ENCODE results near the gene CCDC18.
A peak's percentile ranks its signal among the peaks of the same experiment; 100 is the strongest.
"Not testable (repeated sequence)": the region's sequence is repeated elsewhere in the genome, so short reads cannot be mapped to it uniquely, and the experiment has no call there.

CCDC18 gene

DNA sequence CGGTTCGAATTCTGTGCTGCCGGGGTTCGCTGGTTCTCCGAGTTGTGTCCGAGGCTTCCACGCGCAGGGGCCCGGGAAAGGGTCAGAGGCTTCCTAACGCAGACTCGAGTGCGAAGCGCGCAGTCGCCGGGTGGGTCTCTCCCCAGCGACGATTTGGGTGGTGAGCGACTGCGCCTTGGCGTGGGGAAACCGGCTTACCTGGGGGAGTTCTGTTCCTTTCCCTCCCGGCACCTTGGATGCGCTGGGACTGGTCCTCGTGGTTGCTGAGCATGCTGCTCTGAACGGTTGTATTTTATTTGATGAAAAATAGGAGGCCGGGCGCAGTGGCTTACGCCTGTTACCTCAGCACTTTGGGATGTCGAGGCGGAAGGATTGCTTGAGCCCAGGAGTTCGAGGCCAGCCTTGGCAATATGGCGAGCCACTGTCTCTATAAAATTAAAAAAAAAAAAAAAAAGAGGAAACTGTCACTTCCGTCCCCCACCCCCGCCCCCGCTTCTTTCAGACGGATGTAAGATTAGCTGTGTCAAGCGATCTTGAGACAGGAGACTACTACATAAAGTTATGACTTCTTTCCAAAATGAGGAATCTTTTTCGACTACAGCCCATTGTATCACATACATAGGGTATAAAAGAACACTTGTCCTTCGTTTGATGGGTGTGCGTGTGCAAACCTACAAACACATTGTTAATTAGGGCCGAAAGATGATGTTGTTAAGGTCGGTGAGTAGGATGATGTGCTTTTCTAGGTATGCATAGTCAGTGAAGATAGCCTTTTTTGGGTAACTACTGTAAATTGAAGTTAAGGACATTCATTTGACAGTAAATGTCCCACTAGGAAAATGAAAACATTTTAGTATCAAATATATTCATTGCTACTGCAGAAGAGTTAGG, at the start of gene CCDC18:
CCDC18 (plus strand) TSS at position 2 of the 891 bp plus-strand sequence. CDS start 2,638 bp downstream, outside the sequence.
- peak in 1 of 2 donors; percentile 72 for DNase-seq

DNA sequence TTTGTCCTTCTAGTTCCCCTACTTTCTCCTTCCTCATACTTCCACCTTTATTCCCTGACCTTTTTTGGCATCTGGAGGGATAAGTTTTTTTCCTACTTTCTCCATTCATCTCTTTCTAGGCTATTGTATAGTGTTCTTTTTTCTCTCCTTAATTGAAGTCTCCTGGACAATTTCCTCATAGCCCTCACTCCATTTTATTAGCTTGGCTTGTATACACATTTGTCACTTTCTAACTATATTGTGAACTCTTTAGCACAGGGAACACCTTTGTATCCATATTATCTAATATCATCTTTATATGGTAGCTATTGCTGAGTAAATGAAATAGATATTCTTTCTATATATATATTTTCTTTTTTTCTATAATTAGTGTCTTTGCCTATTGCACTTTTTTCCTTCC, 47.9 kb upstream of the CCDC18 start:
- no peak for DNase-seq

DNA sequence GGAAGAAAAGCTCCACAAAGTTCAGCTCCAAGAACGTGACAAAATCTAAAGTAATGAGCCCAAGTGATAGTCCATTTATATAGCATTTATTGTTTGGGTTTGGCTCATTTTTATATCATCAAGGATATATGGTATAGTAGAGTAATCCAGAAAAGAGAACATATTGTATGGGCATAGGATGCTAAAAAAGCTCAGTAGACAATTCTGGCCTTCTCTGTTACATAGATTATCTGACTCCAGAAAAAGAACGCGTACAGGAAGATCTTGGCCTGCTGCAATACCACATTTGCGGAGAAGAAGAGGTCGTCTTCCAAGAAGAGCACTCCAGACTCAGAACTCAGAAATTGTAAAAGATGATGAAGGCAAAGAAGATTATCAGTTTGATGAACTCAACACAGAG, 44.1 kb upstream of the CCDC18 start:
- DNase-seq = no peak

GRCh38 chr1:93137604-93138292, 42.8 kb upstream of the CCDC18 start:
- DNase-seq = no peak

DNA sequence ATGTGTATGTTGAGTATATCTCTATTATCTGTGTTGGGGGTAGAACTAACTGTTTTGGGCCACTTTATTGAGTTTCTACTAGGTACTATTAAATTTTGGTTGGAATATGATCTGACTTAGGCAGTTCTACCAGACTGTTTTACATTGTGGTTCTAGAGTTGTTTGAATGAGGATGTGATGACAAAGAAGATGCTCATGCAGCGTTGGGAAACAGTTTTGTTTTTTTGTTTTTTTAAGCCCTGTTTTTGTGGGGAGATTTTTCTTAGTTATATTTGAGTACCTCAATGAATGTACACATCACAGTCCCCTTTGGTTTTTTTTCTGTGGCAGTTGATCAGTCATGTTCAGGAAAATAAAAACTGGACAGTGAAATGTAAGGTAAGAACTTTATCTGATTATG, 40.4 kb upstream of the CCDC18 start:
- DNase-seq = no peak

GRCh38 chr1:93142161-93142560, 38.4 kb upstream of the CCDC18 start:
- no peak for DNase-seq

- DNase-seq = no peak
Measured at GRCh38 chr1:93143136-93143535, 37.4 kb upstream of the CCDC18 start.

GRCh38 chr1:93143769-93144168, 36.8 kb upstream of the CCDC18 start:
- DNase-seq = no peak

- DNase-seq = no peak
Measured at GRCh38 chr1:93148001-93148400, 32.5 kb upstream of the CCDC18 start.

- DNase-seq = no peak
Measured at GRCh38 chr1:93150729-93151128, 29.8 kb upstream of the CCDC18 start.

DNA sequence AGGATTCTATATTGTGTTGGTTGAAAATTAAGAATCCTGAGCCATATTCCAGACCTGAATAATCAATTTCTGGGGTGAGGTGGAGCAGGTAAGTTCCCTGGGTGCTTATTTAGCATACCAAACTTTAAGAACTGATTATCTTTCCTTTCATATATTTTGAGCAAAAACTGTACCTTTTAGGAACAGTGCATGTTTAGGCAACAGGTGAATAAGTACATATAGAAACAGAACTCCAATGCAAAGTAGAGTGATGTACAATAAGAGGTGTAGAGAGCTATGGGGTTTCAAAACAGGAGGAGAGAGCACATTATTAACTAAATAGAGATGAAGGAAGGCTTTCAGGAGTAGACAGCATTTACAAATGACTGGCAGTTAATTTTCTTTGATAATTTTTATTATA, 29.1 kb upstream of the CCDC18 start:
- DNase-seq = no peak

DNA sequence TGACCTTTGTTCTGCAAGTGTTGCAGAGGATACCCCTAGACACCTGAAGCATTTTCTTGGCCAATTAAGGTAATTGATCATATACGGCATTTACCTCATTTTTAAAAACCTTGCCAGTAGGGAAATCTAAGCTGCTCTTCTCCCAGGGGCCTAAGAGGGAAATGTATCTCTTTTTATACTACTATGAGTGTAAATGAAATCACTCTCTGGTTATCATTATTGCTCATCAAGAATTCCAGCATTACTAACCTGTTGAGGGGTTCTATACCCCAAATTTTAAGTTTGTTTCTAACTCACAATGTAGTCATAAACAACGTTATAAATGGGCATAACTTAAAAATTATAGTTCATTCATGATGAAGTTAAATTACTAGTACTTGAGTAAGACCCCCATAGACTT, 27.7 kb upstream of the CCDC18 start:
- no peak for DNase-seq

DNA sequence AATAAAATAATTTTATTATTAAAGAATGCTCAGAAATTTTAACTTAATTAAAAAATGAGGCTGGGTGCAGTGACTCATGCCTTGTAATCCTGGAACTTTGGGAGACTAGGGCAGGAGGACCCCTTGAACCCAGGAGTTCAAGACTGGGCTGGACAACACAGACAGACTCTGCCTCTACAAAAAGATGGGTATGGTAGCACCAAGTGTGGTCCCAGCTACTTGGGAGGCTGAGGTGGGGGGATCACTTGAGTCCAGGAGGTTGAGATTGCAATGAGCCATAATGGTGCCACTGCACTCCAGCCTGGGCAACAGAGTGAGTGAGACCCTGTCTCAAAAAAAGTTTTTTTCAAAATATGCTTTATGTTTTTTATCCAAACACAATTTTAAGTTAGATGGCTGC, 25.6 kb upstream of the CCDC18 start:
- DNase-seq = no peak

- no peak for DNase-seq
Measured at GRCh38 chr1:93155335-93155734, 25.2 kb upstream of the CCDC18 start.

- peak in 1 of 2 donors; percentile 28 for DNase-seq
Measured at GRCh38 chr1:93159337-93159736, 21.2 kb upstream of the CCDC18 start.

- DNase-seq = not testable (repeated sequence)
Measured at GRCh38 chr1:93163314-93163713, 17.2 kb upstream of the CCDC18 start.

DNA sequence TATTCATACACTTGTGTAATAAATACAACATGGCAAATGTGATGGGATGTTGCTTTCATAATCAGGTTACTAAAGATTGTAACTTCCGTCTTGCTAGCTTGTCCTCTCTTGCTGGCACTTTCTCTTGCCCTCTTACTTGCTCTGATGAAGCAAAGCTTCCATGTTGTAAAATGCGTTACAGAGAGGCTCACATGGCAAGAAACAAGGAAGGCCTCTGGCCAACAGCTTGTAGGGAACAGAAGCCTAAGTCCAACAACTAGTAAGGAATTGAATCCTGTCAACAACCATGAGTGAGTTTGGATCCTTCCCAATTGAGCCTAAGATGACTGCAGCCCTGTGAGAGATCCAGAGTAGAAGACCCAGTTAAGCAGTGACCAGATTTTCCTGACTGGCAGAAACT, 15.7 kb upstream of the CCDC18 start:
- DNase-seq = no peak

GRCh38 chr1:93165895-93166294, 14.6 kb upstream of the CCDC18 start:
- DNase-seq = not testable (repeated sequence)

DNA sequence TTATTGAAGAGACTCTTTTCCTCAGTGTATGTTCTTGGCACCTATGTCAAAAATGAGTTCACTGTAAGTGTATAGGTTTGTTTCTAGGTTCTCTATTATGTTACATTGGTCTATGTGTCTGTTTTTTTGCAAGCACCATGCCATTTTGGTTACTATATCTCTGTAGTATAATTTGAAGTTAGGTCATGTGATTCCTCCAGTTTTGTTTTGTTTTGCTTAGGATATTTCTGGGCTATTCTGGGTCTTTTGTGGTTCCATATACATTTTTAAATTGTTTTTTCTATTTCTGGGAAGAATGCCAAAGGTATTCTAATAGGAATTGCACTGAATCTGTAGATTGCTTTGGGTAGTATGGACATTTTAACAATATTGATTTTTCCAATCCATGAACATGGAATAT, 13.5 kb upstream of the CCDC18 start:
- DNase-seq = no peak

GRCh38 chr1:93170141-93170678, 10.3 kb upstream of the CCDC18 start:
- DNase-seq = not testable (repeated sequence)

DNA sequence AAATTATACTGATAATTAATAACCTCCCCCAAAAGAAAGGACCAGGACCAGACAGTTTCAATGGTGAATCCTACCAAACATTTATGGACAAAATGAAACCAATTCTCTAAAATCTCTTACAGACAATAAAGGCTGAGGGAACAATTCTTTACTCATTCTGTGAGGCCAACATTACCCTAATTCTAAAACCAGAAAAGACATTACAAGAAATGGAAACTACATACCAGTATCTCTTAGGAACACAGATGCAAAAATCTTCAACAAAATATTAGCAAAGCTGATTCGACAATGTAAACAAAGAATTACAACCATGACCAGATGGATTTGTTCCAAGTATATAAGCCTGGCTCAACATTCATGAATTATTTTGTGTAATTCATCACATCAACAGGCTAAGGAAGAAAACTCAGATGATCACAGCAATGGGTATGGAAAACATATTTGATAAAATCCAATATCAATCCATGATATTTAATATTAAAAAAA, 8.9 kb upstream of the CCDC18 start:
- no peak for DNase-seq

GRCh38 chr1:93172778-93173177, 7.7 kb upstream of the CCDC18 start:
- no peak for DNase-seq

GRCh38 chr1:93174638-93175037, 5.9 kb upstream of the CCDC18 start:
- not testable (repeated sequence) for DNase-seq

DNA sequence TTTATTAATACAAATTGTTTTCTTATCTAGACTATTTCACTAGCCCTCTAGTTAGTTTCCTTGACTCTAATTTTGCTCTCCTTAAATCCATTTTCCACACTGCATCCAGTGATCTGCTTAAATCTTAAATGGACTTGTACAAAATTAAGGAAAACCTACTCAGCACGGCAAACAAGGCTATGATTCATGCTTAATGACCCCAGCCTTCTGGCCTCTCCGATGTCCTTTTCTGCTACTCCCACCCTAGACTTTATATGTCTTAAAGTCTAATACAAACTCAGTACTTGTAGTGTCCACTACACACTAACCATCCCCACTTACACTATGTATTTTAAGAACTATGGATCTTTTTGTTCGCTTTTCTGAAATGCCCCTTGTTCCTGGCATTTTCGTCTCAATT, 2.5 kb upstream of the CCDC18 start:
- DNase-seq = no peak
